Tibial artery (tissue), 4 donors: ENCODE measurements around the gene FAAH.

Source experiments
- DNase-seq, 2 donors: peaks; one replicate each; pipeline ENCODE4 v3.0.0-alpha.2; 2019
- H3K27ac ChIP-seq, 2 donors: fragments of 200-600 bp; sonication (generic) in 1 of 2; 1 replicate in 1 of 2; 2 replicates in 1 of 2; pipeline ENCODE4 v1.5.1; 2018 to 2019; ENCODE audit warnings: mild to moderate bottlenecking in 1 of 2
- H3K27me3 ChIP-seq, 2 donors: fragments of 200-600 bp; sonication (generic) in 1 of 2; one replicate each; pipeline versions ENCODE4 v1.5.1 to v1.6.0; 2016 to 2019
- H3K36me3 ChIP-seq, 3 donors: fragments of 200-600 bp; sonication (generic) in 2 of 3; one replicate each; pipeline ENCODE4 v1.5.1; 2016 to 2019; ENCODE audit warnings: mild to moderate bottlenecking in 2 of 3
- H3K4me1 ChIP-seq, 4 donors: fragments of 200-600 bp; sonication (generic) in 2 of 4; 1 replicate in 3 of 4; 2 replicates in 1 of 4; pipeline ENCODE4 v1.5.1; 2016 to 2019
- H3K4me3 ChIP-seq, 2 donors: fragments of 200-600 bp; sonication (generic) in 1 of 2; 1 replicate in 1 of 2; 2 replicates in 1 of 2; pipeline ENCODE4 v1.5.1; 2018 to 2019; ENCODE audit warnings: mild to moderate bottlenecking in 2 of 2
- H3K9me3 ChIP-seq, 3 donors: fragments of 200-600 bp; sonication (generic) in 1 of 3; one replicate each; pipeline ENCODE4 v1.5.1; 2016 to 2019
- CTCF ChIP-seq, 2 experiments: fragments of 200-600 bp in 1 of 2; fragments of 450-650 bp in 1 of 2; IDR thresholded peaks; one replicate each; pipeline ENCODE4 v1.5.1; 2017 to 2019; ENCODE audit warnings: antibody characterized with exemption in 2 of 2, mild to moderate bottlenecking in 1 of 2, moderate library complexity in 1 of 2
- intact Hi-C: fragments of 100-400 bp; cut with DNase I; formaldehyde crosslinking; loops from one replicate; pipeline ENCODE4 v1.15.0; 2023; ENCODE audit warnings: low total_unique reads

FAAH gene

GRCh38 chr1:46369542-46370213 lies 24.4 kb upstream of the FAAH start:
- intact Hi-C loops = no loop called here
- Histone ChIP-seq H3K9me3 (no peaks in the 10 kb centered on the region), H3K4me1 (no peaks in the 10 kb centered on the region), H3K36me3 (peaks cover 21 to 59% (median 39%) of the 10 kb centered on the region in 3 donors), H3K27ac (no peak overlapping the region), H3K4me3 (no peak overlapping the region), H3K27me3 (no peaks in the 10 kb centered on the region)
- DNase-seq = no peak
- no peak for TF ChIP-seq CTCF (IDR thresholded peaks at IDR 0.05)

GRCh38 chr1:46370214-46370633 lies 23.9 kb upstream of the FAAH start:
- Histone ChIP-seq H3K4me1 (no peaks in the 10 kb centered on the region), H3K4me3 (no peak overlapping the region), H3K9me3 (no peaks in the 10 kb centered on the region), H3K27ac (no peak overlapping the region), H3K27me3 (no peaks in the 10 kb centered on the region), H3K36me3 (peaks cover 16 to 54% (median 36%) of the 10 kb centered on the region in 3 donors)
- TF ChIP-seq CTCF (IDR thresholded peaks at IDR 0.05) = no peak
- no peak for DNase-seq
- intact Hi-C loops = no loop called here

- no peak overlapping the region for H3K4me3 ChIP-seq
- H3K9me3 ChIP-seq = no peaks in the 10 kb centered on the region
- no peak overlapping the region for H3K27ac ChIP-seq
- no peaks in the 10 kb centered on the region for H3K4me1 ChIP-seq
- H3K36me3 ChIP-seq = peaks cover 9 to 37% (median 22%) of the 10 kb centered on the region in 3 donors
- H3K27me3 ChIP-seq = no peaks in the 10 kb centered on the region
- DNase-seq = no peak
- intact Hi-C loops = no loop called here
- no peak for TF ChIP-seq CTCF (IDR thresholded peaks at IDR 0.05)
Measured at GRCh38 chr1:46372431-46372830, 21.7 kb upstream of the FAAH start.

DNA sequence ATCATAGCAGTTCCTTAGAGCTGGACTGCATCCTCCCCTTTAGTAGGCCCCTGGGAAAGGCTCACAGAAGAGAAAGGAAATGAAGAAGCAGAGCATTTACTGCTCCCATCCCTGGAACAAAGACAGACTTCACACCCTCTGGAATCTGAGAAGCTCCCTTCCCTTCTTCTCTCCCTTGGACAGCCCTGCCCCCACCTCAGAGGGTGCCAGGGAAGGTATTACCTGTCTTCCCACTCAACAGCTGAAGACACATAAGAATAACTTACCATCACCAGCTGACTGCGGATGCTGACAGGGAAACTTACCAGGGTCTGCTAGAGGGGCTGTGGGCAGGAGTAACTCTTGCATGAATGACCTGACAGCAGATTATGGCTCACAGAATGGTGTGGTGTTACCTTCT lies 14.1 kb upstream of the FAAH start:
- DNase-seq = no peak
- Histone ChIP-seq H3K4me1 (no peaks in the 10 kb centered on the region), H3K36me3 (peaks cover 0 to 3% (median 0%) of the 10 kb centered on the region in 3 donors), H3K9me3 (no peaks in the 10 kb centered on the region), H3K27me3 (no peaks in the 10 kb centered on the region), H3K4me3 (no peak overlapping the region), H3K27ac (no peak overlapping the region)
- no peak for TF ChIP-seq CTCF (IDR thresholded peaks at IDR 0.05)
- intact Hi-C loops = no loop called here

- H3K4me1 ChIP-seq = no peaks in the 10 kb centered on the region
- H3K27ac ChIP-seq = no peak overlapping the region
- no peak for DNase-seq
- no peak for TF ChIP-seq CTCF (IDR thresholded peaks at IDR 0.05)
- no peaks in the 10 kb centered on the region for H3K9me3 ChIP-seq
- no peaks in the 10 kb centered on the region for H3K27me3 ChIP-seq
- peaks cover 0 to 3% (median 0%) of the 10 kb centered on the region in 3 donors for H3K36me3 ChIP-seq
- intact Hi-C loops = no loop called here
- H3K4me3 ChIP-seq = no peak overlapping the region
Measured at GRCh38 chr1:46380508-46380907, 13.6 kb upstream of the FAAH start.
